SK-MEL-5 (cell line): ENCODE measurements around the gene SKI. TPM values are rescaled to one million over a fixed set of nuclear protein-coding genes. Genes with fewer than 3 reads are reported as not detected.

ENCODE experiments used
- DNase-seq: peaks from one replicate; pipeline ENCODE4 v3.0.0-alpha.2; 2016; ENCODE audit warnings: low read depth, low spot score
- in situ Hi-C: cut with HindIII; loops from 2 replicates; pipeline ENCODE4 v1.10.0; 2016; ENCODE audit warnings: low sequenced_read_pairs, high pct_unique_total_duplicates, low pct_unique_long_range_greater_than_20kb
- total RNA-seq: library from RNA; depleted of rRNA; stranded (reverse); fragments of >200 nt; shearing (Covaris generic); gene quantifications from 2 replicates; pipeline ENCODE4 v1.2.3, GENCODE V29; 2014

SKI gene
- total RNA-seq, 1 experiment from 2014 or later: 3.9 TPM

DNA sequence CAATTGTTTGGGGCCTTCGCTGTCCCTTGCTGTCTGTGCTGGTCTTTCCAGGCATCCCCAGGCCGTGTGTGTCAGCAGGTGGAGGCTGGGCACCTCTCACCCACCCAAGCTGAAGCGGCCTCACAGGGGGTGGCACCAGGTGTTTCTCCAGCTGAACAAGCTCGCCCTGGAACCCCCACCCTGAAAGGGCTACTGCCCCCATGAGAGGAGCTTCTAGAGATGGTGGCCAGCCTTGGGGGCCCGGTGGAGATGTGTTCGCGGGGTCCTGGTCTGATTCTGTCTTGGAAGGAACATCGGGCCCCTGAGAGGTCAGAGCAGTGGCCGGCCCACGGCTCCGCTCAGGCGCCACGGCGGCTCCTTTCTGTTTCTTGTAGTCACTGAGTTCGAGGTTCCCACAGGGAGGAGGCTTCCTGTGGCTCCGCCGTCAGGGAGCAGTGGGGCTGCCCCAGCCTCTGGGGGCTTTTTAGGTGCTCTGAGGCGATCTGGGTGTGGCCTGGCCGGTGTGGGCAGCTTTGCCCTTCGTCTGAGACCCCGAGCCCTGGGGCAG is 46.9 kb downstream of the SKI start:
- no peak for DNase-seq
- in situ Hi-C loops: no loop called here

- no peak for DNase-seq
- in situ Hi-C loops: no loop called here
Observed at GRCh38 chr1:2275796-2276536, 47.8 kb downstream of the SKI start.

- in situ Hi-C loops: no loop called here
- DNase-seq: no peak
Observed at GRCh38 chr1:2276803-2277580, 48.9 kb downstream of the SKI start.

DNA sequence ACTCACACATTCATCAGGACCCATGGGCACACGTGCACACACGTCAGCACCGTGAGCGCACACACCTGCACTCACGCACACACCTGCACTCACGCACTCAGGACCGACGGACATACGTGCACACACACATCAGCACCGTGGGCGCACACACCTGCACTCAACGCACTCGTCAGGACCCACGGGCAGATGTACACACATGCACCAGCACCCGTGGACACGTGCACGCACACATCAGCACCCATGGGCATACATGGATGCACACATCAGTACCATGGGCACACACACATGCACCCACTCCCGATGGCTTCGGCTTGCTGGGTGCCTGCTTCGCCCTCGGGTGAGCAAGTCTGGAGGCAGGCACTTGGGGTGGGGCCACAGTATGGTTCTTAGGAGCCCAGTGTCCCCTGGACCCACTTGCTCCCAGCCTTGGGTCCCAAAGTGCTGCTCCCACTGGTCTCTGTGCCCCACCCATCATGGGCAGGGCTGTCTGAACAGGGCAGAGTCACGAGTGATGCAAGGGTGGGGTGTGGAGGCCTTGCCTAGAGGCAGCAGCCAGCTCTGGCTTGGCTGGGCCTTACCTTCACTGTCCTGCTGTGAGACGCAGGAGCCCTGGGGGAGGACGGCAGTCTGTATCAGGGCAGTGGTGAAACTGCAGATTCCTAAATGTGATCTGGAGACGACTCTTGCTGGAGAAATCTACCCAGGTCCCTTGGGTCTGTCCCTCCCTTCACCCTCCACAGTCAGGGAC is 49.8 kb downstream of the SKI start:
- DNase-seq: no peak
- in situ Hi-C loops: no loop called here

DNA sequence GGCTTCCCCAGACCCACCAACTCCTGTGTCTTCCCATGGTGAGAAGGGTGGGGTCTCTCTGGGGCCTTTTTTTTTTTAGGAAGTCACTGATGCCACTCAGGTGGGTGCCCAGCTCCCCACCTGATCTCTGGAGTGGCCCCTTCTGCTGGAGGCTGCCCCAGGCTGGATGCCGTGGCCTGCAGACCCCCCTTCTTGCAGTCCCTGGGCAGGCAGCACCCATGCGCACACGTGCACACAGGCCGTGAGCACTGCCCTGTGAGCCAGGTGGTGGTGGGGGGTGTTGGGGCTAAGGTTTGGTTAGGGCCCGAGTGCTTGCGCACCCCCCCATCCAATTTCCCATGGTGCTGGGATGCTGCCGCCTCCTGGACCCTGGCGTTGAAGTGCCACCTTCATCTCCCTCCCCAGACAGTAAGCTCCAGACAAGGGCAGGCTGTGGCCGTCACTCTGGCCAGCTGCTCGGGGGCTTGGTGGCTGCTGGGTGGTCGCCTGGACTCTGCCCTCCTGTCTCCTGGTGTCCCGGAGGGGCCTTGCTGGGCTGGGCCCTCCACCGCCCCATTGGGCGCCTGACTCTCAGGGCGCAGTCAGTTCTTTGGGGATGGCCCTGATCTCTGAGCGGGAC is 50.6 kb downstream of the SKI start:
- in situ Hi-C loops: no loop called here
- no peak for DNase-seq

DNA sequence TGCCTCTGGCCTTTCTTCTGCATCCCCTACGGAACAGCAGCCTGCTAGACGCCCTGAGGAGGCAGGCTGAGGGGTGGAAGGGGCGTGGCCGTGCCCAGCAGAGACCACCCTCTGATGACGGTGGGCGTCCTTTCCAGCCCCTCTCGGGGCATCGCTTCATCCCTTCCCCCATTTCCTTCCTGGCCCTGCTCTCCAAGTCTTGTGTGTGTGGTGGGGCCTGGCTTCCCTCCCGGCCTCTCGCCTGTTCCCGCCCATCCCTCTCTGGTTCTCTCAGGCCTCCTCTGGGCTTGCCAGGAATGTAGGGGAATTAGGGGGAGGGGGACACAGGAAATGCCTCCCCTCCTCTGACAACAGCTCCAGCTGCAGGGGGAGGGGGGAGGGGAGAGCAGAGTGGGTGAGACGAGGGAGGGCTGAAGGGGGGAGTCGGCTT is 51.1 kb downstream of the SKI start:
- no peak for DNase-seq

DNA sequence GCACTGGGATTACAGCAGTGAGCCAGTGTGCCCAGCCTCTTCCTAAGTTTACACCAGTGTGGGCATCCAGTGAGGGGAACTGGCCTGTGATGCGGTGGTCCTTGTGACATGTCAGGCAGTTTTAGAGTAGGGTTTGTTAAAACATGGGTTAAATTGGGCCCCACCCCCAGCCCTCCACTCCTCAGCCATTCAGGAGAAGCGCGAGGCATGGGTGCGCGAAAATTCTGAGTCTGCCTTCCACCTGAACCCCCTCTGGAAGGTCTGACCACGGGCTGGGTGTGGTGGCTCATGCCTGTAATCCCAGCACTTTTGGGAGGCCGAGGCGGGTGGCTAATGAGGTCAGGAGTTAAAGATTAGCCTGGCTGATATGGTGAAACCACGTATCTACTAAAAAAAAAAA is 51.7 kb downstream of the SKI start:
- no peak for DNase-seq
- in situ Hi-C loops: no loop called here

More for the DNA sequence above, 51.1 kb downstream of the SKI start:
- in situ Hi-C loops: no loop called here

GRCh38 chr1:2282556-2283270 is 54.6 kb downstream of the SKI start:
- in situ Hi-C loops: no loop called here
- DNase-seq: no peak

DNA sequence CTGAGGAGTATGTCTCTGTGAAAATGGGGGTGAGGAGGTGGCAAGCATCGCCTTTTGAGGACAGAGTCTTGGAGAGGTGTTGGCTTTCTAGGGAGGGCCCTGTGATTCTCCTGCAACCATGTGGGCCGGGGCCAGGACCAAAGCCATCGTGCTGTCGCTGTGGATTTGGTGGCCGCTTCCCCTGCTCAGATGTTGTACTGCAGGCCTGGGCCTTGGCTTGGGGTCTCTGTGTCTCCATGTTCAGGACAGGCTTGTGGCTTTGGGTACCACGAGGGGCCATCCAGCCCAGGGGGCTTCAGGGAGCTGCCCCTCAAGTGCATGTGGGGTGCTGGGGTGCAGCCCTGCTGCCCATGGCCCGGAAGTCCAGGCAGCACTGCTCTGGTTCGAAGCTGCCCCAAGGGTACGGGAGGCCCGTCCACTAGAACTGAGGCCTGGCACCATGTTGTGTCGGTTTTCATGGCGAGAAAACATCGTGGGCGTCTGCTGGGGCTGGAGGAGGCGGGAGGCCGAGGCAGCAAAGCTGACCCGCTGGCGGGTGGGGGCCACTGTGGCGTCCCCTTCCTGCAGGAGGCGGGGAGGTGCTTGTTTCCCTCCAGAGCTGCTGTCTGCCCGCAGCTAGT is 55.4 kb downstream of the SKI start:
- no peak for DNase-seq
- in situ Hi-C loops: no loop called here

GRCh38 chr1:2283991-2284895 is 56.1 kb downstream of the SKI start:
- in situ Hi-C loops: no loop called here
- no peak for DNase-seq

GRCh38 chr1:2284932-2285331 is 56.8 kb downstream of the SKI start:
- in situ Hi-C loops: no loop called here
- DNase-seq: no peak

DNA sequence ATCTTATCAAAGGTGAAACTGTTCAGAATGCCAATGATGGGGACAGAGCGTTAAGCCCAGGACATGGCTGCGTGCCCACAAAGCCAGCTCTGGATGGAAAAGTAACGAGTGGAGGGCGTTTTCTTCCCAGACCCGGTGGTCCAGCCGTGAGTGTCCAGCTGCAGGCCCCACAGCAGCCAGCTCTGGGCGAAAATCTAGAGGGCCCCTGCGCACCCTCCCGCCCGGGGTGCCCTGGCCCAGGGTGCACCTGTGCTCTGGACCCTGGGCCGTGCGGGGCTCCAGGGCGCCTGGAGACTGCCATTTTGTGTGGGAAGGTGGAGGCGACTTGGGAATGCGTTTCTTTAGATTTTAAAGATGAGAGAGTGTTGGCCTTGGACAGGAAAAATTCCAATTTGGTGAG is 58.8 kb downstream of the SKI start:
- in situ Hi-C loops: no loop called here
- no peak for DNase-seq

DNA sequence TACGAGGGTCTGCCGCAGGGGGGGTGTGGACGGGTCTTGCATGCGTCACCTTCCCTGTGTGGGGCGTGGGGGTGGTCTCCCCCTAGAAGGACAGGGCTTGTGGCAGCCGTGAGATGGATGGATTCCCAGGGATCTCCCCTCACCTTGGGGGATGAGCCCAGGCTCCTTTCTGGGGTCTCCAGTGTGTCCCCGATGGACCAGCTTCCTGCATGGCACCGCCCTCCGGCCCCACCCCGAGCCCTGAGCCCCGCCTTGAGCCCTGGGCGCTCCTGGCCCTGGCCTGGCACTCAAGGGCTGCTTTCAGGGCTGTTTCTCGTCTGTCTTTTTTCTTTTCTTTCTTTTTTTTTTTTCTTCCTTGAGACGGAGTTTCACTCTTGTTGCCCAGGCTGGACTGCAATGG is 59.5 kb downstream of the SKI start:
- in situ Hi-C loops: no loop called here
- DNase-seq: no peak

DNA sequence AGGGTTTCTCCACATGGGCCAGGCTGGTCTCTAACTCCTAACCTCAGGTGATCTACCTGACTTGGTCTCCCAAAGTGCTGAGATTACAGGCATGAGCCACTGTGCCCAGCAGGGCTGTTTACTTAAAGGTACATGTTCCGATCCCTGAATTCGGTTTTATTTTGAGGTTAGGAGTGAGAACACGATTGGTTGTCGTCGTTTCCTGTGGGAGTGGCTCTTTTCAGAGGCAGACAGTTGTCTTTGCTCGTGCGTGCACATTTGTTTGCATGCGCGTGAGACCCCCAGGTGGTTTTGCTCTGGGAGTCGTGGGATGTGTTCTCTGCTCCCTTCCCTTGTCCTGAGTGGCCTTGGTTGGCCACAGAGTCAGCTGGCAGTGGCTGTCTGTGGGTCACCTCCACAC is 60.2 kb downstream of the SKI start:
- in situ Hi-C loops: no loop called here
- DNase-seq: no peak

DNA sequence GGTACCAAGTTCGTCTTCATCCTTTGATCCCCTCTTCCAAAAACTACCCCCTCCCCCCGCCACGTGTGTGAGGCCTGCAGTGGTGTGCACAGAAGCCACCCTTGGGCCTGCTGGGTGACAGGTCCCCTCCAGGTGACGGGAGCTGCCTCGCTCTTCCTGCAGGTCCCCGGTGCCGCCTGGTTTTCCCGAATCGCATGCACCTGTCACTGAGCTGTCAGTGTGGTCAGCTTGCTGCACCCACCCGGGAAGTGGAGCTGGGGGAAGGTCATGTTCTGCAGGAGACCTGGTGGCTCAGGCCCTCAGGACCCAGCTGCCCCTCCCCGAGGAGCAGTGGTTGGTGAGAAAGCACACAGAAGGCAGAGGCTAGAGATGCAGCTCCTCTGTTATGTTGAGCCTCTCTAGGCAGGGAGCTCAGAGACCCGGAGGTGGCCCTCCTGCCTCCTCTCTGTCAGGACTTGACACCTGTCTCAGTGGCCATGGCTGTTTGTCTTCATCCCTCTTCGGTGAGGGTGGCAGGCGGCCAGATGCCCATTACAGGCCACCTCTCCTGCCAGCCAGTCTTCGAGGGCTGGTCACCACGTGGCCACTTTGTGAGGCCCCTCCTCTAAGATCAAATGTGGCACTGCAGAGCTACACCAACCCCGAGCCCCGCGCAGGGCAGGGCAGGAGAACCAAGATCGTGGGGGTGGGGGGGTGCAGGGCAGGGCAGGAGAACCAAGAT is 60.9 kb downstream of the SKI start:
- no peak for DNase-seq
- in situ Hi-C loops: no loop called here
